HUES6 (cell line): Measurements from ENCODE around the gene ITPK1.

Experiments used
- H3K27ac ChIP-seq: 2 replicates; pipeline ENCODE4 v1.7.0; 2013; ENCODE audit warnings: low read depth, mild to moderate bottlenecking, low read length, inconsistent platforms
- H3K27me3 ChIP-seq: 2 replicates; pipeline ENCODE4 v1.6.1; 2013; ENCODE audit warnings: low read length; ENCODE audit not compliant: control insufficient read depth, insufficient read depth
- H3K36me3 ChIP-seq: 2 replicates; pipeline ENCODE4 v1.6.1; 2013; ENCODE audit warnings: low read length; ENCODE audit not compliant: control insufficient read depth, insufficient read depth
- H3K4me1 ChIP-seq: 2 replicates; pipeline ENCODE4 v1.6.1; 2013; ENCODE audit warnings: low read length; ENCODE audit not compliant: control insufficient read depth, insufficient read depth
- H3K4me3 ChIP-seq: 2 replicates; pipeline ENCODE4 v1.5.1; 2013; ENCODE audit warnings: low read depth, low read length
- H3K9ac ChIP-seq: one replicate; pipeline ENCODE4 v1.6.1; 2013; ENCODE audit warnings: mild to moderate bottlenecking, low read length
- H3K9me3 ChIP-seq: 2 replicates; pipeline ENCODE4 v1.6.1; 2013; ENCODE audit warnings: low read depth, low read length; ENCODE audit not compliant: control insufficient read depth, insufficient read depth

Gene ITPK1

GRCh38 chr14:92900660-92901059 is 215.1 kb downstream of the ITPK1 start:
- no peaks in the 10 kb centered on the region for H3K9me3 ChIP-seq
- H3K27me3 ChIP-seq = peaks cover 23% of the 10 kb centered on the region
- H3K36me3 ChIP-seq = no peaks in the 10 kb centered on the region
- no peak overlapping the region for H3K4me3 ChIP-seq
- H3K9ac ChIP-seq = no peak overlapping the region
- H3K4me1 ChIP-seq = 0 out of 2 replicates have a peak, but pooled peaks cover 5% of the 10 kb centered on the region
- H3K27ac ChIP-seq = no peak overlapping the region

GRCh38 chr14:92898566-92899131 is 217.1 kb downstream of the ITPK1 start:
- peaks cover 18% of the 10 kb centered on the region for H3K27me3 ChIP-seq
- 0 out of 2 replicates have a peak, but pooled peaks cover 5% of the 10 kb centered on the region for H3K4me1 ChIP-seq
- no peak overlapping the region for H3K27ac ChIP-seq
- no peaks in the 10 kb centered on the region for H3K9me3 ChIP-seq
- H3K4me3 ChIP-seq = no peak overlapping the region
- no peaks in the 10 kb centered on the region for H3K36me3 ChIP-seq
- H3K9ac ChIP-seq = no peak overlapping the region

GRCh38 chr14:92897922-92898565 is 217.7 kb downstream of the ITPK1 start:
- H3K36me3 ChIP-seq = no peaks in the 10 kb centered on the region
- 0 out of 2 replicates have a peak, but pooled peaks cover 5% of the 10 kb centered on the region for H3K4me1 ChIP-seq
- no peak overlapping the region for H3K4me3 ChIP-seq
- no peaks in the 10 kb centered on the region; the same call in 1 of the 2 replicates for H3K9me3 ChIP-seq
- H3K27me3 ChIP-seq = peaks cover 12% of the 10 kb centered on the region
- H3K9ac ChIP-seq = no peak overlapping the region
- no peak overlapping the region for H3K27ac ChIP-seq

- H3K4me3 ChIP-seq = no peak overlapping the region
- H3K36me3 ChIP-seq = no peaks in the 10 kb centered on the region
- peaks cover 3% of the 10 kb centered on the region for H3K9me3 ChIP-seq
- H3K27me3 ChIP-seq = no peaks in the 10 kb centered on the region; the same call in 1 of the 2 replicates
- no peak overlapping the region for H3K9ac ChIP-seq
- H3K27ac ChIP-seq = no peak overlapping the region
- H3K4me1 ChIP-seq = no peaks in the 10 kb centered on the region
These were observed 220.3 kb downstream of the ITPK1 start for GRCh38 chr14:92895352-92895878.

- Histone ChIP-seq H3K9ac (no peak overlapping the region), H3K36me3 (no peaks in the 10 kb centered on the region), H3K27ac (no peak overlapping the region), H3K27me3 (peaks cover 16% of the 10 kb centered on the region), H3K4me3 (no peak overlapping the region), H3K9me3 (peaks cover 3% of the 10 kb centered on the region), H3K4me1 (no peaks in the 10 kb centered on the region)
These were observed 223.1 kb downstream of the ITPK1 start for GRCh38 chr14:92892589-92892988.

- peaks cover 3% of the 10 kb centered on the region for H3K9me3 ChIP-seq
- peaks cover 24% of the 10 kb centered on the region for H3K27me3 ChIP-seq
- H3K4me3 ChIP-seq = no peak overlapping the region
- H3K4me1 ChIP-seq = no peaks in the 10 kb centered on the region
- H3K36me3 ChIP-seq = no peaks in the 10 kb centered on the region
- no peak overlapping the region for H3K9ac ChIP-seq
- no peak overlapping the region for H3K27ac ChIP-seq
These were observed 224.7 kb downstream of the ITPK1 start for GRCh38 chr14:92890830-92891588.

GRCh38 chr14:92888896-92889295 is 226.8 kb downstream of the ITPK1 start:
- Histone ChIP-seq H3K4me3 (no peak overlapping the region), H3K9me3 (peaks cover 5% of the 10 kb centered on the region), H3K9ac (no peak overlapping the region), H3K36me3 (no peaks in the 10 kb centered on the region), H3K27me3 (peaks cover 28% of the 10 kb centered on the region), H3K4me1 (no peaks in the 10 kb centered on the region), H3K27ac (no peak overlapping the region)

GRCh38 chr14:92887157-92887556 is 228.6 kb downstream of the ITPK1 start:
- no peak overlapping the region for H3K27ac ChIP-seq
- peaks cover 2% of the 10 kb centered on the region; the same call in 1 of the 2 replicates for H3K9me3 ChIP-seq
- no peaks in the 10 kb centered on the region for H3K36me3 ChIP-seq
- no peak overlapping the region for H3K9ac ChIP-seq
- H3K27me3 ChIP-seq = peaks cover 28% of the 10 kb centered on the region
- H3K4me1 ChIP-seq = no peaks in the 10 kb centered on the region
- H3K4me3 ChIP-seq = no peak overlapping the region
